Activated T-cell treated with anti-CD3 and anti-CD28 coated beads for 48 hours (primary cell): ENCODE data around the gene HTR3C.
A peak's percentile ranks its signal among the peaks of the same experiment; 100 is the strongest.
"Not testable (repeated sequence)": the region's sequence is repeated elsewhere in the genome, so short reads cannot be mapped to it uniquely, and the experiment has no call there.

Source experiments
- DNase-seq: peaks from one replicate; pipeline ENCODE4 v3.0.0-alpha.2; 2020; ENCODE audit warnings: low read depth

The HTR3C gene, protein sequence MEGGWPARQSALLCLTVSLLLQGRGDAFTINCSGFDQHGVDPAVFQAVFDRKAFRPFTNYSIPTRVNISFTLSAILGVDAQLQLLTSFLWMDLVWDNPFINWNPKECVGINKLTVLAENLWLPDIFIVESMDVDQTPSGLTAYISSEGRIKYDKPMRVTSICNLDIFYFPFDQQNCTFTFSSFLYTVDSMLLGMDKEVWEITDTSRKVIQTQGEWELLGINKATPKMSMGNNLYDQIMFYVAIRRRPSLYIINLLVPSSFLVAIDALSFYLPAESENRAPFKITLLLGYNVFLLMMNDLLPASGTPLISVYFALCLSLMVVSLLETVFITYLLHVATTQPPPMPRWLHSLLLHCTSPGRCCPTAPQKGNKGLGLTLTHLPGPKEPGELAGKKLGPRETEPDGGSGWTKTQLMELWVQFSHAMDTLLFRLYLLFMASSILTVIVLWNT

GRCh38 chr3:184052767-184053166 lies at the start of gene HTR3C:
Gene HTR3C (plus strand): TSS chr3:184053047. CDS start chr3:184053081, 34 bp downstream.
- no peak for DNase-seq

GRCh38 chr3:184003187-184003967 lies 49.5 kb upstream of the HTR3C start:
- no peak for DNase-seq

GRCh38 chr3:184004476-184004875 lies 48.4 kb upstream of the HTR3C start:
- no peak for DNase-seq

- DNase-seq: no peak
Measured at GRCh38 chr3:184005941-184006507, 46.8 kb upstream of the HTR3C start.

DNA sequence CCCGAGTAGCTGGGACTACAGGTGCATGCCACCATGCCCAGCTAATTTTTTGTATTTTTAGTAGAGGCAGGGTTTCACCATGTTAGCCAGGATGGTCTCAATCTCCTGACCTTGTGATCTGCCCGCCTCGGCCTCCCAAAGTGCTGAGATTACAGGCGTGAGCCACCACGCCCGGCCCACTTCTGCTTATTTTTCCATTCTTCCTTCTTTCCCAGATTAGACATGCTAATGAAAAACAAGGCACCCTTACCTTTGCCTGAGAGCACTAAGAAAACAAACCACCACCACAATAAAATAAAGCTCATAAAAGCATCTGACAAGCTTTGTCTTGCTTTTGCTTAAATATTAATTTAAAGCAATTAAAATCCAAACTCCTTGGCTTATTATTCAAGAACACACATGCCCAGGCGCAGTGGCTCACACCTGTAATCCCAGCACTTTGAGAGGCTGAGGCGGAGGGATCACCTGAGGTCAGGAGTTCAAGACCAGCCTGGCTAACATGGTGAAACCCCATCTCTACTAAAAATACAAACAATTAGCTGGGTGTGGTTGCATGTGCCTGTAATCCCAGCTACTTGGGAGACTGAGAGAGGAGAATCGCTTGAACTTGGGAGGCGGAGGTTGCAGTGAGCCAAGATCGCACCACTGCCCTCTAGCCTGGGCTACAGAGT lies 45.6 kb upstream of the HTR3C start:
- not testable (repeated sequence) for DNase-seq

- DNase-seq: no peak
Measured at GRCh38 chr3:184008161-184008560, 44.7 kb upstream of the HTR3C start.

DNA sequence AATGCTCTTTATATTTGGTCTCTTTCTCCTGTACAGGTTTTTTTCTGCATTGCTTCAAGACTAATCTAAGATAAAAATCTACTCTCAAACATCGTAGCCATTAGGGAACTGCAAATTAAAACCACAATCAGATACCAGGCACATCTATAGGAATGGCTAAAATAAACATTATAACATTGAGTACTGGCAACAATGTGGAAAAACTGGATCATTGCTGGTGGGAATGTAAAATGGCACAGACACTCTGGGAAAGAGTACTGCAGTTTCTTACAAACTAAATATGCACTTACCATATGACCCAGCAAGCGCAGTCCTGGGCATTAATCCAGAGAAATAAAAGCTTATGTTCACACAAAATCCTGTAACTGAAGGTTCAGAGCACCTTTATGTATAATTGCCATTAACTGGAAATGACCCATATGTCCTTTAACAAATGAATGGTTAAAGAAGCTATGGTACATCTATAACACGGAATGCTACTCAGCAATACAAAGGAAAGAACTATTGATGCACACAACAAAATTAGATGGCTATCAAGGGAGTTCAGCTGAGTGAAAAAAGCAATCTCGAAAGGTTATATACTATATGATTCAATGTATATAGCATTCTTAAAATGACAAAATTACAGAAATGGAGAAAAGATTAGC lies 41.5 kb upstream of the HTR3C start:
- no peak for DNase-seq

- no peak for DNase-seq
Measured at GRCh38 chr3:184011937-184012889, 40.6 kb upstream of the HTR3C start.

- DNase-seq: no peak
Measured at GRCh38 chr3:184015381-184016019, 37.3 kb upstream of the HTR3C start.

- no peak for DNase-seq
Measured at GRCh38 chr3:184016169-184016570, 36.7 kb upstream of the HTR3C start.

DNA sequence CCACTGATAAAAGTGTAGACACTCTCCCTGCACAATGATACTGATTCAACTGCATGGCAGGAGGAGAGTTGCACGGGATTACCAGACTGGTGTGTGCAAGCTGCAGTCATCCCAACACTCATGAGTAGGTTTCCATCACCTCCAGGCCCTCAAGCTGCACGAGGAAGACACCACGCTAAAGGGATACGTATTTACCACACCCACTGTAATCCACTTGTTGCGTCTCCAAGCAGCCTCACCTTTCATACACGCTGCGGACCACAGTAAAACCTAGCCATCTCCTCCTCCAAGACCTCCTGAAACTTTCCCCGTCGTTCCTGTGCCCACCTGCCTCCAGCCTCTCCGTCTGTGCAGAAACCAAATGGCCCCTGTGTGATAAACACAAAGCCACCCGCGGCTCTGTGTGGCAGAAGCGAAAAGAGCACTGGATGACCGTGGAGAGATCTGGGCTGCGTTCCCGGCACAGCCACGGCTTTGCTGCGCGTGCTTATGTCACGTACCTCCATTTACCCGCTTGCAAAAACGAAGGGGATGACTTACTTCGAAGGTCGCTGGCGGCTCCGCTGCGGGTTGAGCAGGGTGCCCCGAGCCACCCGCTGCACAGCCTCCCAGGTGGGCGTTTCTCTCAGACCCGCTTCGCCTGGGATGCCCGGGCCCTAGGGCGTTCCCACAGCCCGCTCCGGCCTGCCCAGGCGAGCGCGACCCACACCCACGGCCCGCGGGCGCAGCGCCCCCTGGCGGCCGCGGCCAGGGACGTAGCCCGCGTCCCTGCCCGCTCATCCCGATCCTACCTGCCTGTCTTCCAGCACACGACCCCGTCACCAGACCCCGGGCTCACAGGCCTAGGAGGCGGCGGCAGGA lies 35.8 kb upstream of the HTR3C start:
- peak; percentile 64 for DNase-seq

DNA sequence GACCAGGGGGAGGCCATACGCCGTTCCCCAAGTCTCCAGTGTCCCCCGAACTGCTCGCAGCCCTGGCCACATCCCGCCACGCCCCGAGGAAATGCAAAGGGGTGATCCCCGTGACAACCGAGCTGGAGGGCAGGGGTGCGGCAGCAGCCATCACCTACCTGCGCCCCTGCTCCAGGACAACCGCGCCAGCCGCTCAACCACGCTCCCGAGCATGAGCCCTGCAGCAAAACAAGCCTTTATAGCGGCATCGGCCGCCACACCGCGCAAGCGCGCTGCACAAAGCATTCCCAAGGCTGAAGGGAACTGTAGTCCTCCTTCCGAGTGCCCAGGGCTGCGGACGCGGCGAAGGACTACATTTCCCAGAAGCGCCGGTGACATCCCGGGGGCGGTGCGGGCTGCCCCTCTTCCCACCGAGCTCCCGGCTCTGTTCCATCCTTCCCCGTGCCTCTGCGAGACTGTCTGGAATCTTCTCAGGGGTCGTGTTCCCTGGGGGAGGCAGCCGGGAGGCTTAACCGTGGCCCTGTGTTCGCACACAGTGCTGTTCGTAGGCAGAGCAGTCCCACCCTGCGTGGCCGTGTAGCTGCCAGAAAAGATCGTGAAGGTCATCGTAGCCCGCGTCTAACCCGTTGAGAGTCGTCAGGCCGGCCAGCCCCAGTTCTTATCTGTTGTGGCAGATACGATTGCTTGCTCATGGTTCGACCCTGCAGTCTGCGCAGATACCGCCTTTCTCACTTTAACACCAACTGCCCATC lies 35.0 kb upstream of the HTR3C start, which contains the start of gene ABCC5:
TSS of gene ABCC5 (minus strand) at position 213 of the 752 bp plus-strand sequence. CDS start 3,492 bp downstream, outside the sequence.
- peak; percentile 76 for DNase-seq

- DNase-seq: no peak
Measured at GRCh38 chr3:184018424-184018973, 34.3 kb upstream of the HTR3C start.

DNA sequence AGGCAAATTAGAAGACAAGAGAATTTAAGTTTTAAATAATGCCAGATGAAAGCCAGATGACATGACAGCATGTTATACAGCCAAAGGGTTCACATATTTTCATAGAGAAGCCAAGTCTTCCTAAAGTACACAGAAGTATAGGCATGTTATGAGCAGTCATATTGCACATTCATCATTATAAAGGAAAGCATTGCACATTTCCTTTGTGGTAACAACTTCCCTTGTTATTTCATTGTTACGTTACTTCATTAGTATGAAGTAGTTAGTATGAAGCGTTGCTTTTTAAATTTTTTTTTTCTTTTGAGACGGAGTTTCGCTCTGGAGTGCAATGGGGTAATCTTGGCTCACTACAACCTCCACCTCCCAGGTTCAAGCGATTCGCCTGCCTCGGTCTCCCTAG lies 30.5 kb upstream of the HTR3C start:
- no peak for DNase-seq

- DNase-seq: not testable (repeated sequence)
Measured at GRCh38 chr3:184025256-184025655, 27.6 kb upstream of the HTR3C start.

DNA sequence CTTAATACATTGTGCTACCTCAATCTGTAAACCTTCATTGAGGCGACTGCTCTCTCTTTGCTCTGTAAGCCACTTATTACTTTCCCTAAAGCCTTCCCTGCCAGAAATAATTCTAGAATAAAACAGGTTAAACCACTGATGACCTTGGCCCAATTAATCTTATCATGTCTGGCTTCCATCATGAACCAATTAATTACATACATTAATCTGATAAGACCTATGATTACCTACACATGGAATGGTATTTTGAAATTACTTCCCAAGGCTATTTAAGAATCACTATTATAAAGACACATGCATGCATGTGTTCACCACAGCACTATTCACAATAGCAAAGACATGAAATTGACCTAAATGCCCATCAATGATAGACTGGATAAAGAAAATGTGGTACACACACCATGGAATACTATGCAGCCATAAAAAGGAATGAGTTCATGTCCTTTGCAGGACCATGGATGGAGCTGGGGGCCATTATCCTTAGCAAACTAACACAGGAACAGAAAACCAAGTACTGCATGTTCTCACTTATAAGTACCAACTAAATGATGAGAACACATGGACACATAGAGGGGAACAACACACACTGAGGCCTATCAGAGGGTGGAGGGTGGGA lies 24.5 kb upstream of the HTR3C start:
- not testable (repeated sequence) for DNase-seq

DNA sequence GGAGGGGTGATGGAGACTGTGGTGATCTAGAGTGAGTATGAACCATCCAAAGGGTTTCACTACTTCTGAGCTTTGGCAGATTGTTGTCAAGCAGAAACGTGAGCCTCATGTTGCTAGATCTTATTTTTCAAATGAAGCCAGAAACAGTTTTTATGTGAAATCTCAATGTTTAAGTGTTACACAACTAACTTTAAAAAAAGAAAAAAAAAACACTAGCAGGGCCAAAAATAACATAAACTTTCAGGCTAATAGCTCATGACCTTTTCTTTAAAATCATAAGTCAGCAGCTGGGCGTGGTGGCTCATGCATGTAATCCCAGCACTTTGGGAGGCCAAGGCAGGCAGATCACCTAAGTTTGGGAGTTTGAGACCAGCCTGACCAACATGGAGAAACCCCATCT lies 23.4 kb upstream of the HTR3C start:
- no peak for DNase-seq
